HPDE6-E6E7 (cell line): ENCODE data around the gene BHLHE41.

Experiments used
- DNase-seq: peaks from one replicate; pipeline ENCODE4 v3.0.0; 2011; ENCODE audit warnings: missing footprints; ENCODE audit errors: extremely low spot score

Gene BHLHE41

DNA sequence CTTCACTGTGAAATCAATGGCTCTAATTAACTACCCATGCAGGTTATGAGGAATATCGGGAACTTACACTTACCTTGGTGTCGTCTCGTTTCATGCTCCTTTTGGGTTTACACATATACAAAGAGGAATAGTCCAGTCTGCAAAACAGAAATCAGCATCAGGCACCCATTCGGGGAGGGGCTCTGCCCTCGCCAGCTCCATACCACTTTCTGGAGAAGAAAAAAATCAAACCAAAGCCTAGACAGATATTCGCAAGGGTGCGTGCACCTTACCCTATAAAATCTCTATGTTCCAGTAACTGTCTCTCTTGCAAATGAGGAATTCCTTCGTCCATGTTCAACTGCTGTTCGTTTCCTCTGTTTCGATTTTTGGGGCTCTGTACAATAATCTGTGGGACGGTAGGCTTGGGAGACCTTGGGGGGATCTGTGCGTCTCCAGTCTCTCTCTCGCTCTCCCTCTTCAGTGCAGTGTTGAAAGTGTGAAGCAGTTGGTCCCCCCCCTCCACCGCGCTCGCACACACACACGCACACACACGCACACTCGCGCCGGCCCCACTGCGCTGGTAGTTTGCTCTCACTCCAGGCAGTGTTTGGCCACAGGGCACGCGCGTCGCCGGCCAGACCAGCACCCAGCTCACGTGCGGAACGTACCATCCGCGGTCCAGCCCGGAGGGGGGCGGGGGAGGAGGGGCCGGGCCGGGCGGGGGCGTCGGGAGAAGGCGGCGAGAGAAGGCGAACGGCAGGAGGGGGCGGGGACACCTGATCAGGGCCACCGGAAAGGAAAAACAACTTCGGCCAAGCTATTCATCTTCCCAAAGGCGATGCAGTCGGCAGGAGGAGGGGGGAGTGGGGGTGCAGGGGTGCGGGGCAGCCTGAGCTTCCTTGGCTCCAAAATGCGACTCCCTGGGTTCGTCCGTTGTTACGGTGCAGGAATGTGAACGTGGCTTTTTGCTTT lies at the start of gene BHLHE41:
BHLHE41 (minus strand) TSS at position 592 of the 954 bp plus-strand sequence; CDS start at position 334, 258 bp downstream.
- no peak for DNase-seq

DNA sequence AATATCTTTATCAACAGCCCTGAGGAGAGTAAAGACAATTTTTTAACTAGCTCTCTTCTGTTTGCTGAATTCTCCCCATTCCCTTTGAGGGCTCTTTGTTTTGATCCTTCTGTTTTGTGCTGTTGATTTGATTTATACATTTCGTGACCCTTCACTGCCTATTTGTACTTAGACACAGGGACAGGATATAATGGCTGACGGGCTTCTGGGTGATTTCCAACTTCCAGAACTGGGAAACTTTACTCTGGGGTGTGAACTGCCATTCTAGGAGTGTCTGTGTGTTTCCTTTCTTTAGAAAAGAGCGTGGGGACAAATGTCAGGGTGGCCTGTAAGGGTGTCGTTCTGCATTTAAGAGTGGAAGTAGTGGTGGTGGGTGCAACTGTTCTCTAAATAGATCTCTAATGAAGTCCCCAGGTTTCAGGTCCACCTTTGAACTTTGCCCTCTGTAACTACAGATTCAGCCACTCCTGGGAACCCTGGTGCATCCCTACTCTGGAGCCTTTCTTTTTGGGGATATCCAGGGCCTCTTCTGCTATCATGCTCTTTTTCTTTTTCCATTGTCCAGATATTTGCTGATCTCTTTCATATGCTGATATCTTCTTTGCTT lies 48.2 kb upstream of the BHLHE41 start:
- no peak for DNase-seq

DNA sequence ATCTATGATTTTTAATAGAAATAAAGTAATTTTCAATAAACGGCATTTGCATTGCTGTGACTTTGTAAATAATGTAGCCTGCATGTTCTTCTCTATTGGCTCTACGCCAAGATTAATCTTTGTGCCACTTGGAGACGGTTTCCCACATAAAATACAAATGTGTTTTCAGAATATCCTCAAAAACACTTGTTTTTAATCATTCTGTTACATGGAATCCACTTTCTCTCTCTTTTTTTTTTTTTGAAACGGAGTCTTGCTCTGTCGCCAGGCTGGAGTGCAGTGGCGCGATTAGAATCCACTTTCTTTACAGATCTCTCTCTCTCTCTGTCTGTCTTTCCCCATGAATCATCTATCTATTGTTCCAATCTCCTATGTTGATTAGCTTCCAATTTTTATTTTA lies 47.7 kb upstream of the BHLHE41 start:
- DNase-seq, result no peak

DNA sequence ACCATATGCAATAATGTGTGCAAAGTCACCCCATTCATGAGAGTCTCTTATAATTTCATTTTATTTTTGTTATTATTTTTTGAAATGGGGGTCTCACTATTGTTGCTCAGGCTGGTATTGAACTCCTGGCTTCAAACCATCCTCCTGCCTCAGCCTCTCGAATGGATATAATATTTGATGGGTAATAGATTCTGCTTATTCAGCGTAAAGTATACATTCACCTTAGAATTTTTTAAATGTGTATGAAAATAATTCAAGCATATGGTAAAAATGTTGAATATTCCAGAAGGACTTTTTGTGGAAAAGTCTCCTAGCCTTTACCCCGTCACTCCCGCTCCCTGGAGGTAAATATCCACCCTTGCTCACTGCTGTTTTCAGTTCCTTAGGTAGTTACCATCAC lies 47.2 kb upstream of the BHLHE41 start:
- DNase-seq, result no peak

DNA sequence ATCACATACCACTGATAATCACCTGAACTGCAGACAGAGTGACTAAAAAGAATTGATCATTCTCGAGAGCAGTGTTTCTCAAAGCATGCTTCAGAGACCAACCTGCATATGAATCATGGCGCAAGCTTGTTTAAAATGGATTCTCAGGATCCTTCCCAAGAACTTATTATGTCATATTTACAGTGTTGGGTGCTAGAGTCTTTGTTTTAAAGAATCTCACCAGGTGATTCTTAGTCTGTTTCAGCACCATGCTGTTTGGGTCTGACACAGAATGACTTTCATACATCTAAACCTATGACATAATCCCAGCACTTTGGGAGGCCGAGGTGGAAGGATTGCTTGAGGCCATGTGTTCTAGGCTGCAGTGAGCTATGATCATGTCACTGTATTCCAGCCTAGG lies 39.3 kb upstream of the BHLHE41 start:
- DNase-seq, result no peak

DNA sequence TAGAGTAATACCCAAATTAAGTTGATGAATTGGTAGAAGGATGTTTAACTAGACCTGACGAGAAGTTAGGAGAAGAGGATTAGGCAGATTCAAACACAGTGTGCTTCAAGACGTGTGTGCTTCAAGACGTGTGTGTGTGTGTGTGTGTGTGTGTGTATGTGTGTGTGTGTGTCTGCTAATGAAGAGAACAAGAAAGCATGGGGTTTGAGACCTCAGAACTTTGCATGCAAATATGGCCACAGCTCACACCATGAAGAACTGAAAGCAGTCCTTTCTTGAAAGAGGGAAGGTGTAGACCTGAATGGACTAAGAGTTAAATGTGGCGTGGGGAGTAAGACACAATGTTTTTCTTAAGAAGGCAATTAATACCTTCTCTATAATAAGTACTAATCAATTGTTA lies 38.1 kb upstream of the BHLHE41 start:
- no peak for DNase-seq

DNA sequence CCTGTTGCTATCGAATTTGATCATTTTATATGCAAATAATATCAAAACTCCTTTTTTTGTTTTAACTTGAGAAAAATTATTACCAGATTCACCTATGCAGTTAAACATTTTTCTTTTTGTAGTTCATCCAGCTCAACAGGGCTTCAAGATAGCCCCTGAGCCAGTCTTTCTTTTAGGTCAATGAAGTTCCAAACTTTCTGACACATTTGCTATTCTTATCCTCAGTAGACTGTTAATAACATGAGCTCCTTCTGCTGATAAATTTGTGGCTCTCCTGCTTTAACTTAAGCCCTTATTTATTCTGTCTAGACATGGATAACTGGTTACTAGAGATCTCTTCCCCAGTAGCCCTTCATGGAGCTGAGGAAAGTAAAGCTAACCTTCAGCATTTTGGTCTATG lies 37.3 kb upstream of the BHLHE41 start:
- DNase-seq, result no peak

DNA sequence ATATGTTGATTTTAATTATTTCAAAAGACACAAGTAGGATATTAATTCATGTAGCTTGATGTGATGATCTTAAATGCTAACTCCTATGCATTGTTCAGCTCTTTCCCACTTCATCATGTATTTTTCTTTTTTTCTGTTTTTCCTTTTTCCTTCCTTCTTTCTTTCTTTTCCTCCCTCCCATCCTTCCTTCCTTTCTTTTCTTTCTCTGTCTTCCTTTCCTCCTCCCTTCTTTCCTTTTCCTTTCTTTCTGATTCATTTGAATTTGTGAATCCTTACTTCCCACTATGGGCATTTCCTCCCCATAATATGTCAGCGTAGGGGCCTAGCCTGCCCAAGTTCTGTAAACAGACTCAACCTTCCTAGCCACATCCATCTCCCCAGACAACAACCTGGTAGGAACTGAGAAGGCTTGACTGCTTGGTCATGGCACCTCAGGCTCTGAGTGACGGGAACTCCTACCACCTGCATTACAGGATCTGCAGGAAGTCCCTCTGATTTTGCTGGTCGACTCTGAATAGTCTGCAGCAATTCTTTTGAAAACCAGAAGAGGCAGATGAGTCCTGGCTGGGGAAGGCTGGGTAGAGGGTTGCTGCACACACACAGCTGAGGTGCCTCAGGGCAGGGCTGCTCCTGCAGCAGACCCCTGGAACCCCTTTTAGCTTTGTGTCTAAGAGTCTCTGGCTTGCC lies 33.4 kb upstream of the BHLHE41 start:
- DNase-seq, result no peak

DNA sequence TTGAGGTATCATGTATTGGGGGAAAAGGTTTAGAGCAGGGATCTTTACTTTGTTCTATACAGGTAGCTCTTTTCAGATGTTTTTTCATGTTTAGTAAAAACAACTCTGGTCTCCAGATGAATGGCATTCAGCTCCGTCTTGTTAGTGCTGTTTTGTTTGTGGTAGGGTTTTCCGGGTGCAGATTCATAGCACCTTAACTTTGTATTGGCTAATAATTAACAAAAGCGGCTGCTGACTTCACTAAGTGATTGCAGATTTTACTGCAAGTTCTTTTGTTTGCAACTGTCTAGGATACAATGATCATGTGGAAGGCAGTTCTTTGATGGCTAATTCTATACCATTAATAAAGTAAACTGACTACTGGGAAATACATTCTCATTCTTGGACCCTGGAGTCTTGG lies 32.2 kb upstream of the BHLHE41 start:
- DNase-seq, result no peak

DNA sequence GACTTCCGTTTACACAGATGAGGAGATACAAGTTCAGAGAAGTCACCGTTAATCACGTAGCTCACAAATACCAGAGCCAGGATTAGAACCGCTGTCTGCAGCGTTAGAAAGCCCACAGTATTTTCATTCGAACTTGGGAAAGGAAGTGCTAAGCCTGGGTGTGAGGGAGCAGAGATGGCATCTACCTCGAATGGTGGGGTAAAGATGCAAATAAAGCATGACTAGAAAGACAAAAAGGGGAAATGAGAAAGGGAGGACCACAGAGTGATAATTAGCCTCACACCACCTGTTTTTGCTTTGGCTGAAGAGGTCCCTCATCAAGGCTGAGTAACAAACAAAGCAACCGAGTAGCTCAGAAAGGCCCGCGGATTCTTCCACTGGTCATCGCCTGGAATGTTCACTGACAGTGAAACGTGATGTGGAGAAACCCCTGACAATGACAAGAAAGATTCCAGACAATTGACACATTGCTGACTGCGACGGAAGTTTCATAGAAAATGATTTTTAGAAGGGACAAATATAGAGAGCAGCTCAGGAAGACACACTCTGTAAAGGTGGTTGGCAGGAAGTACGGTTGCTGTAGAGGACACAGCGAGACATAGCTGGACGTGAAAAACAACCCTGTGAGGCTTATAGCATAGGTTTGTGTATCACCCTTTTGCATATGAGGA lies 31.5 kb upstream of the BHLHE41 start:
- DNase-seq, result no peak

DNA sequence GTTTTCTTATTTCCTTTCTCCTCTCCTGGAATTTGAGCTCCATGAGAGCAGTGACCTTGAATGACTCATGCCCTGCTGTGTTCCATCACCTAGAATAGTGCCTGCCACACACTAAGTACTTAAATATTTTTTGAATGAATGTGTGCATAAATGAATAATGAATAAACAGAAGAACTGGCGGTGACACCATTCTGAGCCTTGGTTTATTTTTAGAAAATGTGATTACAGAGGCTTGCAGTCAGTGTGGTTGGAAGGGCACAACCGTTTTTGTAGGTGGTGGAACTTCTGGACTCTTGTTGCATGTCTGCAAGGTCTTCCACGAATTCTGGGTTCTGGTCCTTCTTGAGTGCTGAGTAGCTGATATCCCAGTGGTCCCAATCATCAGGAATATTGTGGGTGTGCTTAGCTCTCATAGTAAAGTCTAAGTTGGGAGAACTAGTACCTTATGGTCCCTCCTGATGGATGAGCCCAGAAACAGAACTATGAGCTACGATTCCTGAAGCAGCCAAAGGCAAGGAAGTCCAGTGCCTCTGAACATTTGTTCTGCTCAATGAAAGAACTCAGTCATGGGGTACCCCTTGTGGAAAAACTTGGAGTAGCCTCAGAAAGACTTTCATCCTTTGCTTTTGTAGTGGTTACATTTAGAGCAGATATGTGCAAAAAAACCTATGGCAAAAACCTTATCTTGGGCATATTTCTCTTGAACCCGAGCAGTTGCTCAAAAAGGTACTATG lies 28.8 kb upstream of the BHLHE41 start:
- peak; percentile 75 for DNase-seq

DNA sequence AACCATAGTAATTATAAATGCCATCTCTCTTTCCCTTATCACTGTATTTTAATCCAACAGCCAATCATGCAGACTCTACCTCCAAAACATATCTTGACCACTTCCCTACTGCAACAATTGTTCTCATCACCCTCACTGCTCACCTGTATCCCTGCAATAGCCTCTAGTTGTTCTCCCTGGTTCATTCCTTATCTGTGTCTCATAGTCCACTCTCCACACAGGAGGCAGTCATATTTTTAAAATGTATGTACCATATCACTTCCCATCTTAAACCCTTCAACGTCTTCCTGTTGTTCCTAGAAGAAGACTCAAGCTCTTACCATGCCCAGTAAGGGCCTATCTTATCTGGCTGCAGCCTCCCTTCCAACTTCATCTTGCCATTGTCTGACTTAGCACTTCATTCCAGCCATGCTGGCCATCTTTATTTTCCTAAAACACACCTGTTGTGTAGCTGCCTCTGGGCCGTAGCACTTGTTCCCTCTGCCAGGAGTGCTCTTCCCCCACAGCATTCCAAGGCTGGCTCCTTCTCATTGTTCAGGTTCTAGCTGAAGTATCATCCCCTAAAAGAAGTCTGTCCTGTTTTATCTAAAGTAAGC lies 27.8 kb upstream of the BHLHE41 start:
- DNase-seq, result no peak

DNA sequence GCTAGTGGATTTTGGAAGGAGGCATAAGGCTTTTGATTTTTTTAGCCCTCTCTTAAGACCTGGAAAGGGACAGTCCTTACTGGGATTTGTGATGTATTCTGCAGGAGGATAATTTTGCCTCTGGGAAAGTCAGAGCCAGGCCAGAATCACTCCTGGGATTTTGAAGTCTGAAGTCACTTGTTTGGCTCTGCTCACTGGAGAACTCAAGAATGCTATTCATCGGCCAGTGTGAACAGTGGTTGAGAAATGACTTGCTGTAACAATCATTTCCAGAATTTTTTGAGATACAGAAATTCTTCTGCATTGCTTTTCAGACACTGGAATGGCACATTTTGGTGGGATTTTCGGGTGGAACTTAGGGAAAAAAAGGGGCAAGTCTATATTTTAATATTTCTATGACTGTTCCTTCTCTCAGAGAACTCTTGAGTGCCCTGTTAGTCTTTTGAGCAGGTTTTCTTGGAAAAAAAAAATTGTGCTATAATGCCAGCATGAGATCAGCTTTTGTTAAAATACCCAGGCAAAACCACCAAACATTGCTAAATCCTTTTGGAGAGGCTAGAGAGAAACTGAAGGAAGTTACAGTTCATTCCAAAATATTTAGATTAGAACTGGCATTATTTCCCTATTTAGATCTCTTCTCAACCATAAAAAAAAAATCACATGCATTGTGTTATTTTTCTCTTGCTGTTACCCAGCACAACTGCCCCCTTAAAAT lies 26.1 kb upstream of the BHLHE41 start:
- no peak for DNase-seq

DNA sequence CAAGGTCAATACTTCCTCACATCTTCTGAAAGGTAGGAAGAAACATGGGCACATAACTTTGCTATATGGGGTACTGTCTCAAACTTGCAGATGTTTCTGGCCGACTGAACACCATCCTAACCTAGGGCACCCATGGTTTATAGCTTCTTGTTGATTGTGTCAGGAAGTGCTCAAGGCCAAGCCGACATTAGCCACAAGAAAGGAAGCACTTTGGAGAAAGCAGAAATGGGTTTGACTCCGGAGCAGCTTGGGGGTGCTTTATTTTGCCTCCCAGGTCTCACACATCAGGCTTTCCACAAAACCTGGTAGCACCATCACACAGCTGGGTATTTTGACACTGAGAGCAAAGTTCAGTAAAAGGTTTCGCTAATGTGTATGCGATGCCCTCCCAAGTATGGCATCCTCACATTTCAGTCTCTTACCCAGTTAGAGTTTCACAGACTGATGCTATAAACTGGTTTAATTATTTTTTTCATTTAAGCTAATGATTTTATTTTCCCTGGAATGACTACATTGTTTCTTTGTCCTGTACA lies 25.2 kb upstream of the BHLHE41 start:
- no peak for DNase-seq

DNA sequence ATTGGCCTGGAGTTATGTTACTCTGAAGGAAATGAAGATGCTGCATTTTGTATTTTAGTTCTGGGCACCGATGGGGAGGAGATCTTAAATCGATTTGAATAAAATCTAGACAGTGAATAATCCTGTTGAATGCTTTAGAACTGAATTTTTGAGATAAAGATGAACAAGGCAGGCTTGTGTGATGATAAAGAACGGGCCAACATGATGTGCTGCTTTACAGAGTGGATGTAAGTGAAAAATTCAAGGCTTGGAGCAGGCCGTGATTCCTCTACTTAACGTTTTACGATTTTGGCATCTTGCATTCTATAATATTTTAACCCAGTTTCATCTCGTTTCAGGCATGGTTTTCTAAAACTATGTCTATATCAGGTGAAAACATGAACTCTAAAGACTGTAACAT lies 23.5 kb upstream of the BHLHE41 start:
- DNase-seq, result no peak

DNA sequence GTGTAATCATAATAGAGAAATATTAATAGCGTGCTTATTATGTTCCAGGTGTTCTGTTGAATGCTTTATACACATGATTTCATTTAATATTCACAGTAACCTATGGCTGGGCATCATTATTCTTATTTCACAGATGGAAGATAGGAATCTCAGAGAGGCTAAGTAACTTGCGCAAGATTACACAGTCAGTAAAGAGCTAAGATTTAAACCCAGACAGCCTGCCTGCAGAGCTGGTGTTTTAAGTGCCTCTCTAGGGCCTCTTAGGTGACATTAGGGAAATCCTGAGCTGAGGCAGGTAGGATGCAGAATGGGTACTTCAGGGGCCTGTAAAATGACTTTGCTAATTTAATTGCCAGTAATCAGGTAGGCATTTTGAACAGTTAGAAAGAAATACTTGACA lies 18.5 kb upstream of the BHLHE41 start:
- no peak for DNase-seq

DNA sequence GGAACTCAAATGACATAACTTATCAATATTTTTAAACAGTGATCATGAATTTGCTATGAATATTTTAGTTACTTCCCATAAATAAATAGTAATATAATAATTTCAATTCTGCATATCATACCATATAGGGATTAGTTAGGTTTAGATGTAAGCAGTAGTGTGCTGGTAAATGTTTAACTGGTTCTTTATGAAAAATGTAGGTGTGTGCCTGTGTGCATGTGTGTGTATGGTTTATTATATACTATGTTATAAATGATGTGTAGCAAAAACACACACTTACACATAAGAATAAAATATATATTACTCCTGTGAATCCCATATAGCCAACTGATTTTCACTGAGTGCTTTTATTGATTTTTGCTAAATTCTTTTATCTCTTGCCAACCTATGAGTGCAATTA lies 14.0 kb upstream of the BHLHE41 start:
- DNase-seq, result no peak

DNA sequence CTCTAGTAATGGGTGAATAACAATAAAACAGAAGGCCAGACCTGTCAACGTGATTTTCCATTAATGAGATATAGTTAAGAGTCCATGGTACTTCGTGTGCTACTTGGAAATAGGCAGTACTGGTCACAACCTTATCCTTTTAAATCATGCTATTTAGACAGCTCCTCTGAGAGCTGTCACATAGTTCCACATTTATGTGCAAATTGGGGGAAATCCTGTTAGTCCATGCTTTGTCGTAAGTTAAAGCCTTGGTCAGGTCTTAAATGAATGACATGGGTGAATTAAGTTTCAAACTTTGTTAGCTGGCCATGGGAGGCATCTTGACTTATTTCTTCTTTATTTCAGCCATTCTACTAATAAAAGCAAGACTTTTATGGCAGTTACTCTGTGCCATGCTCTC lies 11.9 kb upstream of the BHLHE41 start:
- DNase-seq, result no peak

DNA sequence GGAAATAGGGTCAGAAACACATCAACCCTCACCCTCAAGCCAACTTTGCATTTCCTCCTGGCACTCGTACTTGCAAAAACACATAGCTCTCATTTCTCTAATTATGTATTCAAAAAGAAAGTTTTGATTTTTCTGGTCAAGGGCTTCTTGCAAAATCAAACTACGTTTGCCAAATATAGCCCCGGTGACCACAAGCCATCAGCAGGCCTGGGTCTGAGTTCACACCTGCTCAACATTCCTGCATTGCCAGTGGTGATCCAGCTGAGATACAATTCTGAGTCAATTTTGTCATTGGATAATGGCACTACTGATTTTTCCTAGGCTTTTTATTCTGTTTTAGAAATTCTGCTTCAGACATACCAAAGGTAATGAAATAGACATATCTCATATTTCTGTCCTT lies 10.7 kb upstream of the BHLHE41 start:
- DNase-seq, result no peak

DNA sequence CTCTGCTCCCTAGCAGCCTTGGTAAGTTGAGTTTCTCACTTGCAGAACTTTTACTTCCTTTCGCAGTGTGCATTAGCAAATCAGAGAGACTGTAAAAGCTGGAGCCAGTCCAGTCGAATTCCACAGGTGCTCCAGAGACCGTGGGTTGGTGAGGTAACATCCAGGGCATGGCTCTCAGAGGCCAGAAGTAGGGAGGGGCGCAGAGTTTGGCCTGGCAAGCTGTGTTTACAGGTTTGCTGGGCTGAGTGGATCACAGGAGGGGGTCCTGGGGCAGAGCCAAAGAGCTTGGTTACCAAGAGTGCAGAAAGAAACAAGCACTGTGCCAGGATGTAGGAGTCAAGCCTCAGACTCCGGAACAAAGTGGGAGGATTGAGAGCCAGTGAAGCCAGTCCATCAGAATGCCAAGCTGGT lies 10.2 kb upstream of the BHLHE41 start:
- DNase-seq, result no peak
